Astrocyte (in vitro differentiated cells and primary cell): ENCODE results near the gene SOX21. TPM values are rescaled to one million over a fixed set of nuclear protein-coding genes. Genes with fewer than 3 reads are reported as not detected.

Experiments used
- DNase-seq: peaks from one replicate; pipeline ENCODE4 v3.0.0-alpha.2; 2010; ENCODE audit warnings: low read depth
- FAIRE-seq: peaks from 2 replicates; lab custom pipeline; 2011; peaks lifted over from hg19 to GRCh38; lab: Jason Lieb, UNC
- H2AFZ ChIP-seq: 2 replicates; pipeline ENCODE4 v1.6.0; 2012; ENCODE audit warnings: low read depth, low read length, inconsistent platforms
- H3K27ac ChIP-seq: 2 replicates; pipeline ENCODE4 v1.5.1; 2011; ENCODE audit warnings: low read depth, low read length, inconsistent platforms
- H3K27me3 ChIP-seq: 2 replicates; pipeline ENCODE4 v1.6.0; 2011; ENCODE audit warnings: low read length, inconsistent platforms; ENCODE audit not compliant: insufficient read depth
- H3K36me3 ChIP-seq: 2 replicates; pipeline ENCODE4 v1.5.1; 2011; ENCODE audit warnings: low read length, inconsistent platforms; ENCODE audit not compliant: insufficient read depth
- H3K4me1 ChIP-seq: 2 replicates; pipeline ENCODE4 v1.5.1; 2011; ENCODE audit warnings: low read length, inconsistent platforms; ENCODE audit not compliant: insufficient read depth
- H3K4me2 ChIP-seq: 2 replicates; pipeline ENCODE4 v1.6.0; 2012; ENCODE audit warnings: low read length, inconsistent platforms
- H3K4me3 ChIP-seq: 2 replicates; pipeline ENCODE4 v1.5.1; 2011; ENCODE audit warnings: low read depth, mild to moderate bottlenecking, low read length, inconsistent platforms; ENCODE audit not compliant: insufficient read depth
- H3K79me2 ChIP-seq: 2 replicates; pipeline ENCODE4 v1.6.0; 2012; ENCODE audit warnings: mild to moderate bottlenecking, low read length, inconsistent platforms; ENCODE audit not compliant: insufficient read depth
- H3K9ac ChIP-seq: 2 replicates; pipeline ENCODE4 v1.6.0; 2012; ENCODE audit warnings: mild to moderate bottlenecking, low read length, inconsistent platforms
- H3K9me3 ChIP-seq: 2 replicates; pipeline ENCODE4 v1.5.1; 2012; ENCODE audit warnings: low read depth, mild to moderate bottlenecking, low read length, inconsistent platforms; ENCODE audit not compliant: insufficient read depth
- H4K20me1 ChIP-seq: 2 replicates; pipeline ENCODE4 v1.6.0; 2012; ENCODE audit warnings: low read length, inconsistent platforms; ENCODE audit not compliant: insufficient read depth
- H3K27ac Mint-ChIP-seq: one replicate; pipeline ENCODE4 v1.8.0; 2021; ENCODE audit warnings: mild to moderate bottlenecking, mixed read lengths; ENCODE audit not compliant: unreplicated experiment
- H3K27me3 Mint-ChIP-seq: one replicate; pipeline ENCODE4 v1.8.0; 2021; ENCODE audit warnings: low read depth, mixed read lengths; ENCODE audit not compliant: unreplicated experiment
- H3K36me3 Mint-ChIP-seq: one replicate; pipeline ENCODE4 v1.8.0; 2021; ENCODE audit warnings: low read depth, mixed read lengths; ENCODE audit not compliant: unreplicated experiment
- H3K4me1 Mint-ChIP-seq: one replicate; pipeline ENCODE4 v1.8.0; 2021; ENCODE audit warnings: low read depth, mixed read lengths; ENCODE audit not compliant: unreplicated experiment
- H3K4me3 Mint-ChIP-seq: one replicate; pipeline ENCODE4 v1.8.0; 2021; ENCODE audit warnings: mild to moderate bottlenecking, moderate library complexity, mixed read lengths; ENCODE audit not compliant: unreplicated experiment
- H3K9me3 Mint-ChIP-seq: one replicate; pipeline ENCODE4 v1.8.0; 2021; ENCODE audit warnings: mild to moderate bottlenecking, mixed read lengths; ENCODE audit not compliant: unreplicated experiment
- EZH2 ChIP-seq: IDR thresholded peaks from 2 replicates; pipeline ENCODE4 v1.6.1; 2012; ENCODE audit warnings: mild to moderate bottlenecking, low read length, inconsistent platforms; ENCODE audit not compliant: insufficient read depth
- total RNA-seq: library from RNA; stranded (reverse); gene quantifications from 2 replicates; pipeline ENCODE4 v1.2.1, GENCODE V29; 2021
- TF ChIP-seq, protein P1 (sequence below): IDR thresholded peaks from 2 replicates; pipeline ENCODE4 v1.5.1; 2011; ENCODE audit warnings: low read depth, mild to moderate bottlenecking, inconsistent platforms, low read length, moderate library complexity; ENCODE audit not compliant: insufficient read depth

Gene SOX21
- total RNA-seq, 1 donor from 2014 or later: 0.77 TPM

- H3K27ac Mint-ChIP-seq: no peak overlapping the region
- H3K27me3 Mint-ChIP-seq: no peaks in the 10 kb centered on the region
Measured at GRCh38 chr13:94717916-94718315, 5.6 kb upstream of the SOX21 start.

DNA sequence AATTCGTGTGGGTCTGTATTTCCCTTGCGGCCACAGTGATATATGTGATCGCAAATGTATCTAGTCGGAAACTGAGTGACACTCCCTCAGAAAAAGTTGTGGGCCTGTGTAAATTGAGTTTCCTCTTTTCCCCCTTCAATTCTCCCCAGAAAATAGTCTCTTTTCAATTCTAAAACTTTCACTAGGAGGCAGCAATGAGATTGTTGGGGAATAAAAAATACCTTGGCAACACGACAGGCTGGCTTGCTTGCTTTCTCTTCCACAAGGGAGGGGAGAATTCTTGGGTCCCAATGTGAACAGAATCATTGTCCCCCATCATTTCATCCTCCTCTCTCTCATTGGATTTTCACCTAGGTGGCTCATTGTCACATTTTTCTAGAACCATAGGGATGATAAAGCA is 3.7 kb upstream of the SOX21 start:
- Histone ChIP-seq H4K20me1 (no peaks in the 10 kb centered on the region), H3K79me2 (no peaks in the 10 kb centered on the region), H3K4me1 (peaks cover 9% of the 10 kb centered on the region), H3K27me3 (peaks cover 26% of the 10 kb centered on the region), H3K9ac (no peak overlapping the region), H3K27ac (no peak overlapping the region), H3K4me3 (no peak overlapping the region), H3K9me3 (no peaks in the 10 kb centered on the region), H2AFZ (no peak overlapping the region), H3K4me2 (no peak overlapping the region), H3K36me3 (no peaks in the 10 kb centered on the region)
- Mint-ChIP-seq H3K27me3 (peaks cover 4% of the 10 kb centered on the region), H3K9me3 (no peaks in the 10 kb centered on the region), H3K4me1 (no peaks in the 10 kb centered on the region), H3K27ac (no peak overlapping the region), H3K36me3 (no peaks in the 10 kb centered on the region), H3K4me3 (no peak overlapping the region)
- no peak for DNase-seq
- TF ChIP-seq, protein P1, sequence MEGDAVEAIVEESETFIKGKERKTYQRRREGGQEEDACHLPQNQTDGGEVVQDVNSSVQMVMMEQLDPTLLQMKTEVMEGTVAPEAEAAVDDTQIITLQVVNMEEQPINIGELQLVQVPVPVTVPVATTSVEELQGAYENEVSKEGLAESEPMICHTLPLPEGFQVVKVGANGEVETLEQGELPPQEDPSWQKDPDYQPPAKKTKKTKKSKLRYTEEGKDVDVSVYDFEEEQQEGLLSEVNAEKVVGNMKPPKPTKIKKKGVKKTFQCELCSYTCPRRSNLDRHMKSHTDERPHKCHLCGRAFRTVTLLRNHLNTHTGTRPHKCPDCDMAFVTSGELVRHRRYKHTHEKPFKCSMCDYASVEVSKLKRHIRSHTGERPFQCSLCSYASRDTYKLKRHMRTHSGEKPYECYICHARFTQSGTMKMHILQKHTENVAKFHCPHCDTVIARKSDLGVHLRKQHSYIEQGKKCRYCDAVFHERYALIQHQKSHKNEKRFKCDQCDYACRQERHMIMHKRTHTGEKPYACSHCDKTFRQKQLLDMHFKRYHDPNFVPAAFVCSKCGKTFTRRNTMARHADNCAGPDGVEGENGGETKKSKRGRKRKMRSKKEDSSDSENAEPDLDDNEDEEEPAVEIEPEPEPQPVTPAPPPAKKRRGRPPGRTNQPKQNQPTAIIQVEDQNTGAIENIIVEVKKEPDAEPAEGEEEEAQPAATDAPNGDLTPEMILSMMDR: peak; percentile 22
- no peak for TF ChIP-seq EZH2
- FAIRE-seq: no peak

More at GRCh38 chr13:94717916-94718315, 5.6 kb upstream of the SOX21 start:
- H3K27ac ChIP-seq: no peak overlapping the region
- H3K36me3 ChIP-seq: no peaks in the 10 kb centered on the region
- TF ChIP-seq, protein P1: no peak
- no peaks in the 10 kb centered on the region for H3K4me1 ChIP-seq
- no peaks in the 10 kb centered on the region for H3K79me2 ChIP-seq
- DNase-seq: no peak
- no peak for FAIRE-seq
- no peak overlapping the region for H3K4me3 ChIP-seq
- no peaks in the 10 kb centered on the region for H3K36me3 Mint-ChIP-seq
- no peak overlapping the region for H2AFZ ChIP-seq
- H3K27me3 ChIP-seq: peaks cover 24% of the 10 kb centered on the region
- H4K20me1 ChIP-seq: no peaks in the 10 kb centered on the region
- H3K9me3 Mint-ChIP-seq: no peaks in the 10 kb centered on the region
- H3K4me1 Mint-ChIP-seq: peaks cover 3% of the 10 kb centered on the region
- H3K9me3 ChIP-seq: no peaks in the 10 kb centered on the region
- no peak overlapping the region for H3K4me2 ChIP-seq
- no peak overlapping the region for H3K4me3 Mint-ChIP-seq
- H3K9ac ChIP-seq: no peak overlapping the region

DNA sequence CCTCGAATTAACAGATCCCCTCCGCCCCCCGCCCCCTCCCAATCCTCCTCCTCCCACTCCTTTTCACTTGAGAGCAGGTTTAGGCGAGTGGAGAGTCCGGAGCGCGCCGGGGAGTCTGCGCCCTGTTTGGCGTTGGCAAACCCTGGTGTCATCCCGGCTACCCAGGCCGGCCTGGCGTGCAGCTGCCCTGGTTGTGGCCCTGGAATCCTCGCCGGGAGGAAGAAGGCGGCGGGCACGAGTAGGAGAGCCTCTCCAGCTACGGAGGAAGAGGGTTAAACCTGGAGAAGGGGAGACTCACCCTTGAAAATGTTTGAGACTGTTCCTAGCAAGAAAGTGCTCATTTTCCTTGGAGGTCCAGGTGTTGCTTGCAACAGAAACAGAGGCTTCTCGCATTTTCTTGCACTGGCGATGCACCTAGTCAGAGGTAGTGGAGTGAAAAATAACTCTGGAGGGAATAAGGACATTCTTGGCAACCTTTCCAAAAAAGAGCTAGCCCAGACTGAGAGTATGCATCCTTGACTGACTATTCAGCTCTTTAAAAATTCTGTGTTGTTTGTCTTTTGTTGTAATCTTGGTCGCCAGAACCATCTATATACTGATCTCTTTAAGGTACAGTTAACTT is 1.3 kb upstream of the SOX21 start:
- DNase-seq: no peak

More for the DNA sequence above, 1.3 kb upstream of the SOX21 start:
- H3K36me3 Mint-ChIP-seq: no peaks in the 10 kb centered on the region
- Histone ChIP-seq H3K4me3 (no peak overlapping the region), H3K79me2 (no peaks in the 10 kb centered on the region), H3K9me3 (no peaks in the 10 kb centered on the region), H3K27ac (no peak overlapping the region), H3K36me3 (no peaks in the 10 kb centered on the region), H4K20me1 (no peaks in the 10 kb centered on the region), H3K4me1 (peaks cover 9% of the 10 kb centered on the region), H3K9ac (no peak overlapping the region), H3K27me3 (peaks cover 47% of the 10 kb centered on the region), H2AFZ (no peak overlapping the region), H3K4me2 (peak overlapping the region; percentile 83)
- peaks cover under 1% of the 10 kb centered on the region for H3K4me1 Mint-ChIP-seq
- H3K4me3 Mint-ChIP-seq: peak overlapping the region; percentile 66
- H3K27me3 Mint-ChIP-seq: peaks cover 8% of the 10 kb centered on the region
- H3K9me3 Mint-ChIP-seq: no peaks in the 10 kb centered on the region
- H3K27ac Mint-ChIP-seq: no peak overlapping the region
- FAIRE-seq: no peak
- TF ChIP-seq, protein P1: no peak
